Activated naive CD4-positive, alpha-beta T cell treated with anti-CD3 and anti-CD28 coated beads, Interleukin-2, amount 10 ng/mL, durations not matched to agents 7 days and 5 days (primary cell): ENCODE measurements around the gene FOXR2.

Experiments used
- CTCF ChIA-PET: fragments of 350-600 bp; sonication (Branson Sonifier 250); formaldehyde crosslinking; loops from one replicate; lab custom pipeline; 2021; ENCODE audit warnings: antibody characterized with exemption; lab: Charles Lee
- DNase-seq: peaks from one replicate; pipeline ENCODE4 v3.0.0-alpha.2; 2020
- H3K27ac Mint-ChIP-seq: one replicate; pipeline ENCODE4 v1.8.0; 2021; ENCODE audit warnings: mild to moderate bottlenecking, moderate library complexity, mixed read lengths
- H3K27me3 Mint-ChIP-seq: one replicate; pipeline ENCODE4 v1.8.0; 2021; ENCODE audit warnings: mild to moderate bottlenecking, mixed read lengths
- H3K36me3 Mint-ChIP-seq: one replicate; pipeline ENCODE4 v1.8.0; 2021; ENCODE audit warnings: mixed read lengths
- H3K4me1 Mint-ChIP-seq: one replicate; pipeline ENCODE4 v1.8.0; 2021; ENCODE audit warnings: mixed read lengths
- H3K4me3 Mint-ChIP-seq: one replicate; pipeline ENCODE4 v1.8.0; 2021; ENCODE audit warnings: mild to moderate bottlenecking, moderate library complexity, mixed read lengths
- H3K9me3 Mint-ChIP-seq: one replicate; pipeline ENCODE4 v1.8.0; 2021; ENCODE audit warnings: mixed read lengths

The FOXR2 gene

GRCh38 chrX:55623100-55623499 is at the start of gene FOXR2:
Gene FOXR2 (plus strand): TSS chrX:55623400. CDS start chrX:55623712, 312 bp downstream.
- no peaks in the 10 kb centered on the region for H3K9me3 Mint-ChIP-seq
- CTCF ChIA-PET, result no interaction called here
- no peak for DNase-seq
- H3K4me3 Mint-ChIP-seq, result no peak within 1 kb of the TSS
- H3K4me1 Mint-ChIP-seq, result no peaks in the 10 kb centered on the region
- no peak within 1 kb of the TSS for H3K27ac Mint-ChIP-seq
- H3K27me3 Mint-ChIP-seq, result no peaks in the 10 kb centered on the region
- H3K36me3 Mint-ChIP-seq, result no peaks in the 10 kb centered on the region

DNA sequence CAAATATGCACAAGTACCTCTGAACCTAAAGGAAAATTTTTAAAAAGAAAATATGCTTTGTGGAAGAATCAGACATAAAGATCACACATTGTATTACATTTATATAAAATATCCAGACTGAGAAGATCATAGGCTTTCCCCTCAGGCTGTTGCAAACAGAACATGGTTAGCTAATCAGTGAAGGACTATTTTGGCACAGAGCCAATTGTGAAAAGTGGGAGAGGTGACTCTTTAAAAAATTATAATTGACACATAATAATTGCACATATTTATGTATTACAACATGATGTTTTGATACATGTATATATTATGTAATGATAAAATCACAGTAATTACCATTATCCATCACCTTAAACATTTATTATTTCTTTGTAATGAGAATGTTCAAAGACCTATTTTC is 44.1 kb upstream of the FOXR2 start:
- peaks cover 2% of the 10 kb centered on the region for H3K9me3 Mint-ChIP-seq
- H3K36me3 Mint-ChIP-seq, result no peaks in the 10 kb centered on the region
- CTCF ChIA-PET, result no interaction called here
- H3K27me3 Mint-ChIP-seq, result no peaks in the 10 kb centered on the region
- H3K27ac Mint-ChIP-seq, result no peak overlapping the region
- DNase-seq, result no peak
- no peaks in the 10 kb centered on the region for H3K4me1 Mint-ChIP-seq
- no peak overlapping the region for H3K4me3 Mint-ChIP-seq

DNA sequence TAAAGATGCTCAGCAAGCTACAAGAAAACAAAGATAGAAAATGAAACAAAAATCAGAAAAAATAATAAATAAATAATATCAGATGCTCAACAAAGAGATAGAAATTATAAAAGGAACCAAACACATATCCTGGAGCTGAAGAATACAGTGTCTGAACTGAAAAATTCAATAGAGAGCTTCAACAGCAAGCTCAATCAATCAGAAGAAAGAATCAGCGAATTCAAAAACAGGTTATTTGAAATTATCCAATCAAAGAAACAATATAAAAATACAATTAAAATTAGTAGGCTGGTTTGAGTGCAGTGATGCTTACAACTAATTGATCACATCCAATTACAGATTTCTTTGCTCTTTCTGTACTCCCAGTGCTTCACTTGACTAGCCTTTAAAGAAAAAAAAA is 40.8 kb upstream of the FOXR2 start:
- no peak overlapping the region for H3K4me3 Mint-ChIP-seq
- H3K27me3 Mint-ChIP-seq, result no peaks in the 10 kb centered on the region
- no peaks in the 10 kb centered on the region for H3K36me3 Mint-ChIP-seq
- CTCF ChIA-PET, result no interaction called here
- DNase-seq, result no peak
- H3K4me1 Mint-ChIP-seq, result no peaks in the 10 kb centered on the region
- H3K27ac Mint-ChIP-seq, result no peak overlapping the region
- H3K9me3 Mint-ChIP-seq, result peaks cover 2% of the 10 kb centered on the region

- Mint-ChIP-seq H3K27ac (no peak overlapping the region), H3K4me3 (no peak overlapping the region), H3K27me3 (no peaks in the 10 kb centered on the region), H3K4me1 (no peaks in the 10 kb centered on the region), H3K9me3 (peaks cover 6% of the 10 kb centered on the region), H3K36me3 (no peaks in the 10 kb centered on the region)
- CTCF ChIA-PET, result no interaction called here
- DNase-seq, result no peak
Measured at GRCh38 chrX:55593296-55593695, 29.9 kb upstream of the FOXR2 start.

GRCh38 chrX:55593756-55594257 is 29.4 kb upstream of the FOXR2 start:
- H3K36me3 Mint-ChIP-seq, result no peaks in the 10 kb centered on the region
- CTCF ChIA-PET, result no interaction called here
- no peak for DNase-seq
- H3K27ac Mint-ChIP-seq, result no peak overlapping the region
- H3K9me3 Mint-ChIP-seq, result peaks cover 6% of the 10 kb centered on the region
- no peak overlapping the region for H3K4me3 Mint-ChIP-seq
- no peaks in the 10 kb centered on the region for H3K4me1 Mint-ChIP-seq
- H3K27me3 Mint-ChIP-seq, result no peaks in the 10 kb centered on the region

- Mint-ChIP-seq H3K27me3 (no peaks in the 10 kb centered on the region), H3K27ac (no peak overlapping the region), H3K9me3 (peaks cover 5% of the 10 kb centered on the region), H3K4me1 (no peaks in the 10 kb centered on the region), H3K36me3 (no peaks in the 10 kb centered on the region), H3K4me3 (no peak overlapping the region)
- CTCF ChIA-PET, result no interaction called here
- no peak for DNase-seq
Measured at GRCh38 chrX:55598333-55598732, 24.9 kb upstream of the FOXR2 start.

DNA sequence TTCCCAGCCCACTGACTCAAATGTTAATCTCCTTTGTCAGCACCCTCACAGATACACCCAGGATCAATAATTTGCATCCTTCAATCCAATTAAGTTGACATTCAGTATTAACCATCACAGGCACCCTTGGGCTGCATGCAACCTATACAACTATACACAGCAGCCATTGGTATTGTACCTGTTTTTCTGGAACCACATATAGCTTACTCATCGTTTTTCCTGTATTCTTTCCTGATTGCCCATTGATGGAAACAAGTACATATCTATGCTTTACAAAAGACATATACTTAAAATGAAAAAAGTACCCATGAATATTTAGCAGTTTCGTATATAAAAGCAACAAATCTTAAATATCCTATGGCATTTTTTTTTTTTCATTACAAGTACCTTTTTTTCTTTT is 3.7 kb upstream of the FOXR2 start:
- CTCF ChIA-PET, result no interaction called here
- Mint-ChIP-seq H3K27me3 (no peaks in the 10 kb centered on the region), H3K4me3 (no peak overlapping the region), H3K4me1 (no peaks in the 10 kb centered on the region), H3K27ac (no peak overlapping the region), H3K36me3 (no peaks in the 10 kb centered on the region), H3K9me3 (no peaks in the 10 kb centered on the region)
- no peak for DNase-seq

DNA sequence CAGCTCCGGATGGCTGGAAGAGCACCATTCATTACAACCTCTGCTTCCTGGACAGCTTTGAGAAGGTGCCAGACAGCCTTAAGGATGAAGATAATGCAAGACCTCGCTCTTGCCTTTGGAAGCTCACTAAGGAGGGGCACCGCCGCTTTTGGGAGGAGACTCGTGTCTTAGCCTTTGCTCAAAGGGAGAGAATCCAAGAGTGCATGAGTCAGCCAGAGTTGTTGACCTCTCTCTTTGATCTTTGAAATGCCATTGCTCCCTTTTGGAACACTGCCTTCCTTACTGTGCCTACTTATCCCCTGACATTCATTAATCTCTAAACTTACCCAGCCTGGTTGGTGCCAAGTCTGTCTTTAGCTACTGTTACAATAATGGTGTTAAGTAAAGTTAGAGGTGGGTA is 1.2 kb downstream of the FOXR2 start:
- Mint-ChIP-seq H3K4me3 (no peak overlapping the region), H3K27me3 (no peaks in the 10 kb centered on the region), H3K9me3 (no peaks in the 10 kb centered on the region), H3K36me3 (no peaks in the 10 kb centered on the region), H3K4me1 (no peaks in the 10 kb centered on the region), H3K27ac (no peak overlapping the region)
- CTCF ChIA-PET, result no interaction called here
- no peak for DNase-seq

DNA sequence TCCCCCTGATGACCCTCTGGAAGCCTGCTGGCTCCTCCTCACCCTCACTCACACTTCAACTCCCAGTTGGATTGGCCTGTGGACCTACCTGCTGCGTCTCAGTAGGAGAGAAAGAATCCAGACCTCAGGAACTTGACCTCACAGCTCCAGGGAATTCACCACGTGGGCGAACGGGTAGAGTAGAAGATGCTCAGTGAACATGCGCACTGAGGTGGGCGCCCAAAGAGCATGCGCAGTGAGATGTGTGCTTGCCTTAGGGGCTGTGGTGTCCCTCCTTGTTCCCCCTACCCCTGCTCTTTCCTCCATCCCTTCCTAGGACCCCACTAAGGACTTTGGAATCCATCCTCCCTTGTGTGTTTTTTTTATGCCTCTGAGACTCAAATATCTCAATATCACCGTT is 12.9 kb downstream of the FOXR2 start:
- Mint-ChIP-seq H3K27me3 (no peaks in the 10 kb centered on the region), H3K36me3 (no peaks in the 10 kb centered on the region), H3K27ac (no peak overlapping the region), H3K4me3 (no peak overlapping the region), H3K9me3 (peaks cover 1% of the 10 kb centered on the region), H3K4me1 (no peaks in the 10 kb centered on the region)
- DNase-seq, result no peak
- CTCF ChIA-PET, result no interaction called here

- no peaks in the 10 kb centered on the region for H3K36me3 Mint-ChIP-seq
- CTCF ChIA-PET, result no interaction called here
- H3K9me3 Mint-ChIP-seq, result peaks cover 1% of the 10 kb centered on the region
- no peak for DNase-seq
- no peak overlapping the region for H3K4me3 Mint-ChIP-seq
- no peak overlapping the region for H3K27ac Mint-ChIP-seq
- no peaks in the 10 kb centered on the region for H3K27me3 Mint-ChIP-seq
- H3K4me1 Mint-ChIP-seq, result no peaks in the 10 kb centered on the region
Measured at GRCh38 chrX:55638933-55639332, 15.7 kb downstream of the FOXR2 start.

DNA sequence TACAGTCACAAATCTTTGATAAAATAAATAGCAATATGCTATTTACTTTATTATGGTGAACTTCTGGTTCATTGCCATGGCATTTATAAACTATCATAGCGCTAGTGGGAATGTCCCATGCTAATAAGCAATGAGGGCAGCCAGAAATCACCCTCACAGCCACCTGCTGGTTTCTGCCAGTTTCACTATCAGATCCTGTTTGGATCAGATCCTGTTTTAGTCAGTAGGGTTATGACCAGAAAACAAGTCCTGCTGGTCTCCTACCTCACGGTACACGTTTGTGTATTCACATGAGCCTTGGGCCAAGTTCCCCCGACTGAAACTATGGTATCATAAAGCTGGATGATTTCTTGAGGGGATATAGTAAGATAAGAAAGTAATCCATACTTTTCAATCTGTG is 17.7 kb downstream of the FOXR2 start:
- no peaks in the 10 kb centered on the region for H3K27me3 Mint-ChIP-seq
- no peaks in the 10 kb centered on the region for H3K36me3 Mint-ChIP-seq
- no peak for DNase-seq
- CTCF ChIA-PET, result no interaction called here
- H3K9me3 Mint-ChIP-seq, result peaks cover 1% of the 10 kb centered on the region
- no peaks in the 10 kb centered on the region for H3K4me1 Mint-ChIP-seq
- no peak overlapping the region for H3K4me3 Mint-ChIP-seq
- H3K27ac Mint-ChIP-seq, result no peak overlapping the region

DNA sequence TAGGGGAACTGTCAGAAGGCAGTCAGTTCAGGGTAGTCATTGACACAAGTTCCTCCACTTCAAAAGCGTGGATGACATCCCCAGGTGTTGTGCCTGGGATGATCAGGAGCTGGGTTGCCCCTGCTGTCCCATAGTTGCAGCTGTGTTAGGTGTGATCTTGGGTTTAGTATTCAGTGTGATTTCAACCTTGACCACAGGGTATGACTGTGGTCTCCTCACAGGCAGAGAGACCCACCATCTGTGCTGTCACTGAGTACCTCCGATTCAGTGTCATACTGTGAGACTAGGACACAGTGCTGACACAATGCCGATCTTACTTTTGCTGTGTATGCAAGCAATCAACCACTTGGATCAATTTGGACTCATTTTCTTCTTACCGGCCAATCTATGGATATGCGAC is 25.2 kb downstream of the FOXR2 start:
- Mint-ChIP-seq H3K27ac (no peak overlapping the region), H3K36me3 (no peaks in the 10 kb centered on the region), H3K4me1 (no peaks in the 10 kb centered on the region), H3K9me3 (no peaks in the 10 kb centered on the region), H3K4me3 (no peak overlapping the region), H3K27me3 (no peaks in the 10 kb centered on the region)
- DNase-seq, result no peak
- CTCF ChIA-PET, result no interaction called here

GRCh38 chrX:55659931-55660330 is 36.7 kb downstream of the FOXR2 start:
- no peaks in the 10 kb centered on the region for H3K4me1 Mint-ChIP-seq
- no peak overlapping the region for H3K4me3 Mint-ChIP-seq
- H3K27me3 Mint-ChIP-seq, result no peaks in the 10 kb centered on the region
- H3K9me3 Mint-ChIP-seq, result no peaks in the 10 kb centered on the region
- no peak overlapping the region for H3K27ac Mint-ChIP-seq
- no peaks in the 10 kb centered on the region for H3K36me3 Mint-ChIP-seq
- no peak for DNase-seq
- CTCF ChIA-PET, result no interaction called here

GRCh38 chrX:55663584-55663983 is 40.4 kb downstream of the FOXR2 start:
- DNase-seq, result no peak
- H3K27me3 Mint-ChIP-seq, result no peaks in the 10 kb centered on the region
- H3K9me3 Mint-ChIP-seq, result peaks cover 4% of the 10 kb centered on the region
- no peaks in the 10 kb centered on the region for H3K4me1 Mint-ChIP-seq
- H3K36me3 Mint-ChIP-seq, result no peaks in the 10 kb centered on the region
- CTCF ChIA-PET, result no interaction called here
- no peak overlapping the region for H3K27ac Mint-ChIP-seq
- H3K4me3 Mint-ChIP-seq, result no peak overlapping the region

- Mint-ChIP-seq H3K27ac (no peak overlapping the region), H3K9me3 (peaks cover 10% of the 10 kb centered on the region), H3K36me3 (no peaks in the 10 kb centered on the region), H3K4me3 (no peak overlapping the region), H3K27me3 (no peaks in the 10 kb centered on the region), H3K4me1 (no peaks in the 10 kb centered on the region)
- no peak for DNase-seq
- CTCF ChIA-PET, result no interaction called here
Measured at GRCh38 chrX:55668084-55668483, 44.9 kb downstream of the FOXR2 start.
